ENCODE data around the gene NR4A1. TPM values are rescaled to one million over a fixed set of nuclear protein-coding genes. Genes with fewer than 3 reads are reported as not detected.

The NR4A1 gene
- total and polyA plus RNA-seq, 2 of the 13 experiments (the other 11 are each of a cell fraction or from before 2014, with no cell fraction given): 5.7 to 15.2 TPM

DNA sequence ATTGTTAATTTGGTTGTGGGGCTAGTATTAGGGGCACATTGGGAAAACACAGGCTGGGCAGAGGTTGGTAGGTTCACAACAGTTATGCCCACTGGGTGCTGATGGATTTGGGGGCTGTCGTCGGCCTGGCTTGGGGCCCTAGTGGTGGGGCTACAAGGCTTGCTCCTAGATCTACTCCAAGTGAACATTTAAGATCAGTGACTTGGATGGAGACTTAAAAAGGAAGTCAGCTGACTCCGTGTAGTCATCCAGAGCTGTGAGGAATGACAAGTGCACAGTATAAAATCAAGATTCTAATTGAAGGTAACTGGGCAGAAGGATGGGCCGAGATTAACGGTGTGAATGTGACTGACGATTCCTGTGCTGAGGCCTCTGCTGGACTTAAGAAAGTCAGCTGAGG lies 12.8 kb upstream of the NR4A1 start (continued):
- TF ChIP-seq, protein P1, sequence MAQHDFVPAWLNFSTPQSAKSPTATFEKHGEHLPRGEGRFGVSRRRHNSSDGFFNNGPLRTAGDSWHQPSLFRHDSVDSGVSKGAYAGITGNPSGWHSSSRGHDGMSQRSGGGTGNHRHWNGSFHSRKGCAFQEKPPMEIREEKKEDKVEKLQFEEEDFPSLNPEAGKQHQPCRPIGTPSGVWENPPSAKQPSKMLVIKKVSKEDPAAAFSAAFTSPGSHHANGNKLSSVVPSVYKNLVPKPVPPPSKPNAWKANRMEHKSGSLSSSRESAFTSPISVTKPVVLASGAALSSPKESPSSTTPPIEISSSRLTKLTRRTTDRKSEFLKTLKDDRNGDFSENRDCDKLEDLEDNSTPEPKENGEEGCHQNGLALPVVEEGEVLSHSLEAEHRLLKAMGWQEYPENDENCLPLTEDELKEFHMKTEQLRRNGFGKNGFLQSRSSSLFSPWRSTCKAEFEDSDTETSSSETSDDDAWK (CRISPR knock-in tag; IDR thresholded peaks at IDR 0.05): no peak
- TF ChIP-seq MLLT10 (CRISPR knock-in tag; IDR thresholded peaks at IDR 0.05) (no peak), JUND (CRISPR knock-in tag; IDR thresholded peaks at IDR 0.05) (no peak), BCL6 (CRISPR knock-in tag; IDR thresholded peaks at IDR 0.05) (no peak)

GRCh38 chr12:52041035-52041434 lies 10.2 kb upstream of the NR4A1 start:
- Histone ChIP-seq H3K4me1 (ENCODE audit: insufficient read depth, low read length) (peaks cover 80% of the 10 kb centered on the region), H3K9ac (ENCODE audit: insufficient read depth, low read depth, low read length) (no peak overlapping the region), H3K36me3 (replicated peaks in 1 of 2; ENCODE audit: control insufficient read depth in 1 of 2, insufficient read depth in 2 of 2, low read length in 2 of 2) (no peaks in the 10 kb centered on the region), H4K20me1 (ENCODE audit: insufficient read depth, low read length) (no peaks in the 10 kb centered on the region), H3K79me2 (ENCODE audit: insufficient read depth, low read length) (no peaks in the 10 kb centered on the region), H3K9me3 (ENCODE audit: low read length) (no peaks in the 10 kb centered on the region), H2AFZ (ENCODE audit: low read length) (no peak overlapping the region), H3K4me2 (ENCODE audit: low read depth, low read length) (no peak overlapping the region), H3K4me3 (replicated peaks in 1 of 3; ENCODE audit: insufficient read depth in 1 of 3, low read depth in 2 of 3, low read length in 3 of 3) (no peak overlapping the region), H3K27me3 (ENCODE audit: control insufficient read depth in 1 of 2, insufficient read depth in 2 of 2, low read length in 2 of 2) (peaks cover 1 to 19% of the 10 kb centered on the region in 2 experiments; a peak in 3 of 5 replicates), H3K27ac (ENCODE audit: extremely low read length, insufficient read depth, low read length) (no peak overlapping the region)
- WGBS (ENCODE audit: low lambda C conversion rate): 21% methylated on average over 3 of the region's 3 CpGs
- DNase-seq (ENCODE audit: low spot score) (no peak), ATAC-seq (no peak), FAIRE-seq (no peak)
- ChIA-PET CTCF (ENCODE audit: low intra/inter-chr PET ratio, low total read pairs) (no interaction called here), POLR2A (no interaction called here)
- no TSS peak for BruUV-seq (replicated peaks)
- in situ Hi-C loops (cut with HindIII; ENCODE audit: extremely low pct_ligation_motif_present, low pct_unique_long_range_greater_than_20kb): no loop called here
- TF ChIP-seq MAFK (conservative IDR thresholded peaks at IDR 0.05 in 1 of 2, IDR thresholded peaks at IDR 0.05 in 1 of 2; ENCODE audit: low read length in 2 of 2) (peak; percentile 34 to 61; a peak in 2 of 4 replicates), MAFF (IDR thresholded peaks at IDR 0.05; ENCODE audit: low read depth, low read length) (peak; percentile 47; the same call in 1 of the 2 replicates), HMG20A (CRISPR knock-in tag; IDR thresholded peaks at IDR 0.05; ENCODE audit: borderline replicate concordance) (no peak)
- intact Hi-C loops (cut with micrococcal nuclease; ENCODE audit: unreplicated experiment): no loop called here

Data from HepG2 (cell line).